Activated B cell treated with CpG ODN at 0.5 μM for 24 hours (primary cell): ENCODE results near the gene FAAP20. TPM values are rescaled to one million over a fixed set of nuclear protein-coding genes. Genes with fewer than 3 reads are reported as not detected.

Experiments used
- ATAC-seq: fragments of 200-7000 bp; cut with Tn5 transposase; one replicate; pipeline ENCODE4 v1.10.0; 2021; ENCODE audit warnings: low read depth, mild to moderate bottlenecking, moderate library complexity
- CTCF ChIA-PET: fragments of 350-600 bp; sonication (Branson Sonifier 250); formaldehyde crosslinking; loops from one replicate; lab custom pipeline; 2021; ENCODE audit warnings: antibody characterized with exemption; lab: Charles Lee
- POLR2A ChIA-PET: fragments of 350-600 bp; sonication (Branson Sonifier 250); formaldehyde crosslinking; loops from one replicate; lab custom pipeline; 2021; ENCODE audit warnings: antibody characterized with exemption; lab: Charles Lee
- DNase-seq: peaks from one replicate; pipeline ENCODE4 v3.0.0; 2022
- H3K27ac Mint-ChIP-seq: one replicate; pipeline ENCODE4 v1.8.0; 2020; ENCODE audit warnings: mixed read lengths
- H3K27me3 Mint-ChIP-seq: one replicate; pipeline ENCODE4 v1.8.0; 2021; ENCODE audit warnings: mixed read lengths
- H3K36me3 Mint-ChIP-seq: one replicate; pipeline ENCODE4 v1.8.0; 2021; ENCODE audit warnings: low read depth, mixed read lengths
- H3K4me1 Mint-ChIP-seq: one replicate; pipeline ENCODE4 v1.8.0; 2021; ENCODE audit warnings: mixed read lengths
- H3K4me3 Mint-ChIP-seq: one replicate; pipeline ENCODE4 v1.8.0; 2020; ENCODE audit warnings: mild to moderate bottlenecking, mixed read lengths
- H3K9me3 Mint-ChIP-seq: one replicate; pipeline ENCODE4 v1.8.0; 2020; ENCODE audit warnings: mixed read lengths
- intact Hi-C: fragments of 100-400 bp; cut with micrococcal nuclease; formaldehyde crosslinking; loops from one replicate; pipeline ENCODE4 v1.15.1; 2024
- total RNA-seq: library from RNA; stranded (reverse); gene quantifications from 2 replicates; pipeline ENCODE4 v1.2.3, GENCODE V29; 2022
- TF ChIP-seq, protein P1 (sequence below): fragments of 200-600 bp; IDR thresholded peaks from one replicate; pipeline ENCODE4 v1.8.0; 2022; ENCODE audit warnings: antibody characterized with exemption, mild to moderate bottlenecking

Gene FAAP20
- total RNA-seq, 1 donor from 2014 or later, result 73.7 TPM

DNA sequence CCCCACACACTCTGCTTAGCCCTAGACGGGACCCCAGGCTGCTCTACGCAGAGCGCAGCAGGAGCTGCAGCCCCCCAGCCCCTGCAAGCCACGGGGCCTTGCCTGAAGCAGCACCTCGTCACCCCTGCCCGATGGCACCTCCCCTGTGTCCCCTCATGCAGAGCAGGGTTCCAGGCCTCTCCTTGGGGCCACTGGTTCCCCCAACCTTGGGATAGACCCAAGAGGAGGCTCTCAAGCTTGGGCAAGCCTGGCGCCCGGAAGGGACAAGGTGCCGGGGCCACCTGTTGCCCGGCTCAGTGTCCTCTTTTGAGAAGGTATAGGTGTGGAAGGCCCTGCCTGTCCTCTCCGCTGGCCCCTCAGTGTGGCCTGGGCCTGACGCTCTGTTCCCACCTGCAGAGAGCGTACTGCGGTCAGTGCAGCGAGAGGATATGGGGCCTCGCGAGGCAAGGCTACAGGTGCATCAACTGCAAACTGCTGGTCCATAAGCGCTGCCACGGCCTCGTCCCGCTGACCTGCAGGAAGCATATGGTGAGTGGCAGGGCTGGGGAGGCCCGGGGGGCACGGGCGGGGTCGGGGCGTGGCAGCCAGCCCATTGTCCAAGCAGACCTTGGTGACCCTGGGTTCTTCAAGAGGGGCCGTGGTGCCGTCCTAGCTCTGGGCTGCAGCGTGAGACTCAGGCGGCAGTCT is 50.6 kb downstream of the FAAP20 start:
- ChIA-PET CTCF (no interaction called here), POLR2A (no interaction called here)
- Mint-ChIP-seq H3K36me3 (peaks cover 4% of the 10 kb centered on the region), H3K27ac (no peak overlapping the region), H3K9me3 (no peaks in the 10 kb centered on the region), H3K27me3 (no peaks in the 10 kb centered on the region), H3K4me1 (peaks cover 4% of the 10 kb centered on the region), H3K4me3 (no peak overlapping the region)
- DNase-seq (no peak), ATAC-seq (no peak)
- TF ChIP-seq, protein P1, sequence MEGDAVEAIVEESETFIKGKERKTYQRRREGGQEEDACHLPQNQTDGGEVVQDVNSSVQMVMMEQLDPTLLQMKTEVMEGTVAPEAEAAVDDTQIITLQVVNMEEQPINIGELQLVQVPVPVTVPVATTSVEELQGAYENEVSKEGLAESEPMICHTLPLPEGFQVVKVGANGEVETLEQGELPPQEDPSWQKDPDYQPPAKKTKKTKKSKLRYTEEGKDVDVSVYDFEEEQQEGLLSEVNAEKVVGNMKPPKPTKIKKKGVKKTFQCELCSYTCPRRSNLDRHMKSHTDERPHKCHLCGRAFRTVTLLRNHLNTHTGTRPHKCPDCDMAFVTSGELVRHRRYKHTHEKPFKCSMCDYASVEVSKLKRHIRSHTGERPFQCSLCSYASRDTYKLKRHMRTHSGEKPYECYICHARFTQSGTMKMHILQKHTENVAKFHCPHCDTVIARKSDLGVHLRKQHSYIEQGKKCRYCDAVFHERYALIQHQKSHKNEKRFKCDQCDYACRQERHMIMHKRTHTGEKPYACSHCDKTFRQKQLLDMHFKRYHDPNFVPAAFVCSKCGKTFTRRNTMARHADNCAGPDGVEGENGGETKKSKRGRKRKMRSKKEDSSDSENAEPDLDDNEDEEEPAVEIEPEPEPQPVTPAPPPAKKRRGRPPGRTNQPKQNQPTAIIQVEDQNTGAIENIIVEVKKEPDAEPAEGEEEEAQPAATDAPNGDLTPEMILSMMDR, result no peak
- intact Hi-C loops, result no loop called here

DNA sequence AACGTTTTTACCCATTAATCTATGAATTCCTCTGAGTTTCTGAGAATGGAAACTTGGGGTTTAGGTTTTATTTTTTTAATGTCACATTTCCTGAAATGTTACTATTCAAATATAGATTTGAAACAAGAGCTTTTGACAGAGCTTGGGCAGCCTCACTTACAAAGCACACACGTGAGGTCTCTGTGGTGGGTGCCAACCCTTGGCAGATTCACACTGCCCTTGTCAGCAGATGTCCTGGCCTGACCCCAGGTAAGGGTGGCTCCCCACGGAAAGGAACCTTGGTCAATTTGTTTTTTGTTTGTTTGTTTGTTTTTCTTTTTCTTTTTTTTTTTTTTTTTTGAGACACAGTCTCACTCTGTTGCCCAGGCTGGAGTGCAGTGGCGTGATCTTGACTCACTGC is 53.5 kb downstream of the FAAP20 start:
- ChIA-PET CTCF (interaction anchor here (1.4 to 2.7 kb wide), 4 partner anchors 8 to 51 kb away, joined by 3 to 28 read pairs (median 10); no protein-coding TSS in a partner anchor), POLR2A (no interaction called here)
- H3K9me3 Mint-ChIP-seq, result no peaks in the 10 kb centered on the region
- H3K27me3 Mint-ChIP-seq, result no peaks in the 10 kb centered on the region
- H3K36me3 Mint-ChIP-seq, result peaks cover 9% of the 10 kb centered on the region
- DNase-seq (no peak), ATAC-seq (no peak)
- no peak overlapping the region for H3K27ac Mint-ChIP-seq
- H3K4me1 Mint-ChIP-seq, result peaks cover 4% of the 10 kb centered on the region
- intact Hi-C loops, result loop anchor here (2.0 kb wide), 1 partner anchor 196 kb away; no protein-coding TSS in a partner anchor
- H3K4me3 Mint-ChIP-seq, result no peak overlapping the region
- TF ChIP-seq, protein P1, result no peak

Other genes starting within 250 kb of the FAAP20 start
- gene CFAP74, start 191.0 kb downstream of the FAAP20 start, total RNA-seq, result not detected in 2 replicates
- not detected in 2 replicates for gene GABRD, start 175.4 kb downstream of the FAAP20 start, total RNA-seq
- gene PRKCZ, start 144.4 kb downstream of the FAAP20 start, total RNA-seq, result 20.5 and 28.5 TPM in 2 replicates
- 37.2 and 37.6 TPM in 2 replicates for gene SKI, start 33.5 kb upstream of the FAAP20 start, total RNA-seq
- gene MORN1, start 196.8 kb upstream of the FAAP20 start, total RNA-seq, result 15.6 and 17.8 TPM in 2 replicates
- gene RER1, start 197.1 kb upstream of the FAAP20 start, total RNA-seq, result 102 and 105 TPM in 2 replicates
- gene PEX10, start 217.8 kb upstream of the FAAP20 start, total RNA-seq, result 17.4 and 18.9 TPM in 2 replicates